GM12801 (cell line): ENCODE results near the gene TFDP1.

Source experiments
- CTCF ChIP-seq: IDR thresholded peaks from one replicate; pipeline ENCODE4 v1.5.1; 2011; ENCODE audit warnings: control low read depth; ENCODE audit not compliant: insufficient read length; ENCODE audit errors: extremely low read depth

The TFDP1 gene

GRCh38 chr13:113639616-113640262, 55.2 kb downstream of the TFDP1 start:
- TF ChIP-seq CTCF, result no peak

GRCh38 chr13:113641426-113641825, 56.9 kb downstream of the TFDP1 start:
- no peak for TF ChIP-seq CTCF

- TF ChIP-seq CTCF, result no peak
Measured at GRCh38 chr13:113642563-113642962, 58.0 kb downstream of the TFDP1 start.

GRCh38 chr13:113643593-113643992, 59.0 kb downstream of the TFDP1 start:
- TF ChIP-seq CTCF, result no peak

GRCh38 chr13:113644800-113645199, 60.2 kb downstream of the TFDP1 start:
- no peak for TF ChIP-seq CTCF

GRCh38 chr13:113645329-113645728, 60.8 kb downstream of the TFDP1 start:
- TF ChIP-seq CTCF, result no peak

- no peak for TF ChIP-seq CTCF
Measured at GRCh38 chr13:113646376-113646775, 61.8 kb downstream of the TFDP1 start.

- no peak for TF ChIP-seq CTCF
Measured at GRCh38 chr13:113646921-113647340, 62.4 kb downstream of the TFDP1 start.
